GM12873 (cell line): ENCODE data around the gene FAM209B.

Source experiments
- CTCF ChIP-seq: IDR thresholded peaks from 2 replicates; pipeline ENCODE4 v1.5.1; 2012; ENCODE audit warnings: low read depth, mild to moderate bottlenecking, moderate library complexity, low read length, control low read depth; ENCODE audit not compliant: insufficient read depth; ENCODE audit errors: missing control alignments

The FAM209B gene

GRCh38 chr20:56506103-56506502, 26.9 kb upstream of the FAM209B start:
- TF ChIP-seq CTCF: no peak

GRCh38 chr20:56511926-56512325, 21.1 kb upstream of the FAM209B start:
- no peak for TF ChIP-seq CTCF

GRCh38 chr20:56513161-56514150, 19.6 kb upstream of the FAM209B start:
- no peak for TF ChIP-seq CTCF

GRCh38 chr20:56516631-56517030, 16.4 kb upstream of the FAM209B start:
- no peak for TF ChIP-seq CTCF

GRCh38 chr20:56517211-56517610, 15.8 kb upstream of the FAM209B start:
- no peak for TF ChIP-seq CTCF

- TF ChIP-seq CTCF: no peak
Measured at GRCh38 chr20:56517641-56518040, 15.4 kb upstream of the FAM209B start.

- TF ChIP-seq CTCF: no peak
Measured at GRCh38 chr20:56518126-56518525, 14.9 kb upstream of the FAM209B start.
